Measurements from ENCODE around the gene DDN. TPM values are rescaled to one million over a fixed set of nuclear protein-coding genes. Genes with fewer than 3 reads are reported as not detected.

Gene DDN
- total RNA-seq, 4 donors from 2014 or later, result 0.27 to 0.28 TPM; not detected in 2

GRCh38 chr12:48960834-48961233 is 38.3 kb downstream of the DDN start:
- TF ChIP-seq POLR2A (IDR thresholded peaks at IDR 0.05) (no peak), CTCF (IDR thresholded peaks at IDR 0.05) (no peak)
- H3K27me3 ChIP-seq, result no peaks in the 10 kb centered on the region
- no peak for DNase-seq
- H3K27ac ChIP-seq, result no peak overlapping the region
- no peaks in the 10 kb centered on the region for H3K36me3 ChIP-seq
- peaks cover 0 to 13% (median 0%) of the 10 kb centered on the region in 4 donors for H3K4me1 ChIP-seq
- H3K9me3 ChIP-seq, result no peaks in the 10 kb centered on the region
- H3K4me3 ChIP-seq, result no peak overlapping the region

- TF ChIP-seq POLR2A (IDR thresholded peaks at IDR 0.05) (no peak), CTCF (IDR thresholded peaks at IDR 0.05) (no peak)
- H3K36me3 ChIP-seq, result no peaks in the 10 kb centered on the region
- H3K4me3 ChIP-seq, result peak overlapping the region in 2 of 4 donors; percentile 64 to 100
- peak overlapping the region; percentile 75 to 91 (median 82) for H3K27ac ChIP-seq
- peaks cover 0 to 19% (median 0%) of the 10 kb centered on the region in 4 donors for H3K4me1 ChIP-seq
- no peaks in the 10 kb centered on the region for H3K9me3 ChIP-seq
- no peaks in the 10 kb centered on the region for H3K27me3 ChIP-seq
- DNase-seq, result no peak
Observed at GRCh38 chr12:48958049-48958388, 41.2 kb downstream of the DDN start.

- Histone ChIP-seq H3K4me3 (peak within 1 kb of the TSS; percentile 64 to 100 (median 76)), H3K36me3 (peaks cover 0 to 5% (median 0%) of the 10 kb centered on the region in 3 donors), H3K4me1 (peaks cover 0 to 19% (median 0%) of the 10 kb centered on the region in 4 donors), H3K27me3 (no peaks in the 10 kb centered on the region), H3K9me3 (no peaks in the 10 kb centered on the region), H3K27ac (peak within 1 kb of the TSS; percentile 75 to 91 (median 82))
- DNase-seq, result peak; percentile 93 to 97 (median 97)
- TF ChIP-seq CTCF (IDR thresholded peaks at IDR 0.05), result no peak
- peak; percentile 73 to 80 for TF ChIP-seq POLR2A (IDR thresholded peaks at IDR 0.05)
Observed at GRCh38 chr12:48957141-48958048, 41.8 kb downstream of the DDN start, which contains the start of gene ARF3. Gene ARF3, minus strand, starts transcription at chr12:48957487. Its CDS starts 16,392 bp downstream, at chr12:48941095.

GRCh38 chr12:48956279-48957140 is 42.7 kb downstream of the DDN start:
- peaks cover 0 to 5% (median 0%) of the 10 kb centered on the region in 3 donors for H3K36me3 ChIP-seq
- no peaks in the 10 kb centered on the region for H3K9me3 ChIP-seq
- peaks cover 0 to 19% (median 0%) of the 10 kb centered on the region in 4 donors for H3K4me1 ChIP-seq
- peak; percentile 49 to 81 (median 81) for DNase-seq
- peak overlapping the region; percentile 75 to 91 (median 82) for H3K27ac ChIP-seq
- peak overlapping the region; percentile 64 to 100 (median 76) for H3K4me3 ChIP-seq
- H3K27me3 ChIP-seq, result no peaks in the 10 kb centered on the region
- no peak for TF ChIP-seq CTCF (IDR thresholded peaks at IDR 0.05)
- TF ChIP-seq POLR2A (IDR thresholded peaks at IDR 0.05), result no peak

- Histone ChIP-seq H3K4me1 (peaks cover 0 to 19% (median 0%) of the 10 kb centered on the region in 4 donors), H3K36me3 (peaks cover 0 to 5% (median 0%) of the 10 kb centered on the region in 3 donors), H3K9me3 (no peaks in the 10 kb centered on the region), H3K4me3 (no peak overlapping the region), H3K27ac (no peak overlapping the region), H3K27me3 (no peaks in the 10 kb centered on the region)
- no peak for DNase-seq
- TF ChIP-seq CTCF (IDR thresholded peaks at IDR 0.05) (no peak), POLR2A (IDR thresholded peaks at IDR 0.05) (no peak)
Observed at GRCh38 chr12:48954841-48955501, 44.2 kb downstream of the DDN start.

Data from Peyer's patch (tissue), 4 donors.